OCI-LY3 (cell line): ENCODE results near the gene SPATA17.

ENCODE experiments used
- CTCF ChIP-seq: fragments of 200-600, 300-600 bp; sonication (generic); IDR thresholded peaks from 2 replicates; pipeline ENCODE4 v1.5.1; 2014; ENCODE audit warnings: antibody characterized with exemption, low read length, low read depth
- EZH2phosphoT487 ChIP-seq: fragments of 200-600 bp; shearing (Covaris generic); IDR thresholded peaks from 2 replicates; pipeline ENCODE4 v1.6.1; 2018; ENCODE audit warnings: antibody characterized with exemption, mixed run types, low read depth

- no peak for TF ChIP-seq CTCF
- TF ChIP-seq EZH2phosphoT487: no peak
Observed at GRCh38 chr1:217673387-217673786, 42.2 kb downstream of the SPATA17 start.
